T-helper 2 cell (primary cell): ENCODE data around the gene FKBP4.
"Not testable (repeated sequence)": the region's sequence is repeated elsewhere in the genome, so short reads cannot be mapped to it uniquely, and the experiment has no call there.

ENCODE experiments used
- DNase-seq, 5 experiments: peaks; one replicate each; pipeline versions ENCODE4 v3.0.0 to v3.0.0-alpha.2; 2012 to 2022
- total RNA-seq, 2 donors: gene quantifications; one replicate each; lab custom pipeline; 2026; lab: John Stamatoyannopoulos, UW

Gene FKBP4, protein sequence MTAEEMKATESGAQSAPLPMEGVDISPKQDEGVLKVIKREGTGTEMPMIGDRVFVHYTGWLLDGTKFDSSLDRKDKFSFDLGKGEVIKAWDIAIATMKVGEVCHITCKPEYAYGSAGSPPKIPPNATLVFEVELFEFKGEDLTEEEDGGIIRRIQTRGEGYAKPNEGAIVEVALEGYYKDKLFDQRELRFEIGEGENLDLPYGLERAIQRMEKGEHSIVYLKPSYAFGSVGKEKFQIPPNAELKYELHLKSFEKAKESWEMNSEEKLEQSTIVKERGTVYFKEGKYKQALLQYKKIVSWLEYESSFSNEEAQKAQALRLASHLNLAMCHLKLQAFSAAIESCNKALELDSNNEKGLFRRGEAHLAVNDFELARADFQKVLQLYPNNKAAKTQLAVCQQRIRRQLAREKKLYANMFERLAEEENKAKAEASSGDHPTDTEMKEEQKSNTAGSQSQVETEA
- 51.0 to 70.1 reads per million in 2 donors for total RNA-seq

DNA sequence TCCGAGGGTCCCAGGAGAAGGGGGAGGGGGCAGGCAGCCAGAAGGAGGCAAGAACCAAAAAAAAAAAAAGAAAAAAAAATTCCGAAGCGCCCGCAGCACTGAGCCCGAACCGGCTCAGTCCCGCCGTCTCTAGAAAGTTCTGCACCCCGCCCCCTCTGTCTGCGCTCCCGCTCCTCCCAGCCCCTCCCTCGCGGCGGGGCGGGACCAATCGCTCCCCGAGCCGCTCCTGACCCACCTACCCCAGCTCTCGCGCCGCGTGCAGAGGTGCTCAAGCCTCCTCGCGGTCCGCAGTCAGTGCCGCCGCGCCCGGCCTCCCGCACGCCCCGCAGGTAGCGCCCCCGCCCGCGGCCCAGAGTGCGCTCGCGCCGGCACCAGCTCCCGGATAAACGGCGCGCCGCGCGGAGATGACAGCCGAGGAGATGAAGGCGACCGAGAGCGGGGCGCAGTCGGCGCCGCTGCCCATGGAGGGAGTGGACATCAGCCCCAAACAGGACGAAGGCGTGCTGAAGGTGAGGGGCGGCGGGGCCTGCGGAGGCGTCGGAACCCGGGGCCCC, at the start of gene FKBP4:
Gene FKBP4, plus strand, starts transcription at position 235 of the 554 bp plus-strand sequence. Its CDS starts 170 bp downstream, at position 405.
- peak; percentile 79 to 90 (median 83) for DNase-seq

DNA sequence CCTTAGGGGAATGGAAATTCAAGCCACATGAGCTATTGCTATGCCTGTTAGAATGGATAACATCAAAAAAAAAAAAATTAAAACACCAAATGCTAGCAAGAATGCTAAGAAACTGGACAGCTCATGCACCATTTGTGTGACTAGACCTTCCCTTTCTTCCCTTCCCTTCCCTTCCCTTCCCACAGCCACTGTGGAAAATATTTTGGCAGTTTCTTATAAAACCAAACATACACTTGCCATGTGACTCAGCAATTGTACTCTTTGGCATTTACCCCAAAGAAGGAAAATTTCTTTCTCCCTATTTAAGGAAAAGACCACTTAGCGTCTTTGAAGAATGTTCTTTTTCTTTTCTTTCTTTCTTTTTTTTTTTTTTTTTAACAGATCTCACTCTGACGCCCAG, 49.1 kb upstream of the FKBP4 start:
- DNase-seq: no peak

DNA sequence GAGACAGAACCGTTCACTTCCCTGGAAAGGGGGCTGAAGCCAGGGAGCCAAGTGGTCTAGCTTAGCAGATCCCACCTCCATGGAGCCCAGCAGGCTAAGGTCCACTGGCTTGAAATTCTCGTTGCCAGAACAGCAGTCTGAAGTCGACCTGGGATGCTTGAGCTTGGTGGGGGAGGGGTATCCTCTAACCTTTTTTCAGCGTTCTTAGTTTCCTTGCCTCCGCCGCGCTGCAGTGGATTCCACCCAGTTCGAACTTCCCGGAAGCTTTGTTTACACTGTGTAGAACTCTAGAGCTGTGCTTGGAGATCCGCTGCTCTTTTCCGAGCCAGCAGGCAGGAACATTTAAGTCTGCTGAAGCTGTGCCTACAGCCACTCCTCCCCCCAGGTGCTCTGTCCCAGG, 45.2 kb upstream of the FKBP4 start:
- no peak for DNase-seq

DNA sequence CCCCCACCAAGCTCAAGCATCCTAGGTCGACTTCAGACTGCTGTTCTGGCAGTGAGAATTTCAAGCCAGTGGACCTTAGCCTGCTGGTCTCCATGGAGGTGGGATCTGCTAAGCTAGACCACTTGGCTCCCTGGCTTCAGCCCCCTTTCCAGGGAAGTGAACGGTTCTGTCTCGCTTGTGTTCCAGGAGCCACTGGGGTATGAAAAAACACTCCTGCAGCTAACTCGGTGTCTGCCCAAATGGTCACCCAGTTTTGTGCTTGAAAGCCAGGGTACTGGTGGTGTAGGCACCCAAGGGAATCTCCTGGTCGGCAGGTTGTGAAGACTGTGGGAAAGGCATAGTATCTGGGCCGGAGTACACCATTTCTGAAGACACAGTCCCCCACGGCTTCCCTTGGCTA, 44.6 kb upstream of the FKBP4 start:
- DNase-seq: no peak

DNA sequence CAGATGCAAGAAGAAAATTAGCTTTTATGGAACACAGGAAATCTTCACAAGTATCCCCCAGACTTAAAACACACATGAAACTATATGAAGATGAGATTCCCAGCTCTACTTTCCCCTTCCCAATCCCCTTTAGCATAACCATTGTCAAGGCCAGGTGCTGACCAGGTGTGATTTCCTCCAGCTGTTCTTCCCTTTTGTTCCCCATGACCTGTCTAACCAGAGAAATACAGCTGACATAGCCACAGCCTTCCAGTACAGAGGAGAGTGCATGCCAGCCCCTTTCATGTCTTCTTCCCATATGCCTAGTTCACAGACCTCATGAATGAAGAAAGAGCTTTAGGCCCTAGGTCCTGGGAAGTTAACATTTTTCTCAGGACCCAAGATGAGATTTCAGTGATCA, 43.5 kb upstream of the FKBP4 start:
- DNase-seq: no peak

DNA sequence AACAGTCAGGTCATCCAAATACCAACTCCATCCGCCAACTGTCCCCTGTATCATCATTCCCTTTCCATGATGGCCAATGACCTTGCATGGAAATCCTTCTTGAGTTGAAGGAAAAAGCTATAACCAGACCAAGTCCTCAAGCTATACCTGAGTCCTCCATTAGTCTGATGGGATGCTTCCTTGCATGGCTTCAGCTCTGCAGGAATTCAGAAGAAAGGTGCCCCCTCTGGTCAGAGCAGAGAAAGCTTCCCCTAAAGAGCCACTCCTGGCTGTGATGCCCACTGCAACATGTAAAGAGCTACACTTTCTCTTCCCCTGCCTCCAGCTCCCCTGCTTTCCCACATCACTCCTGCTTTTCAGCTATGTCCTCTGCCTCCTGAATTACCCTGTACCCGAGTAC, 43.1 kb upstream of the FKBP4 start:
- DNase-seq: no peak

DNA sequence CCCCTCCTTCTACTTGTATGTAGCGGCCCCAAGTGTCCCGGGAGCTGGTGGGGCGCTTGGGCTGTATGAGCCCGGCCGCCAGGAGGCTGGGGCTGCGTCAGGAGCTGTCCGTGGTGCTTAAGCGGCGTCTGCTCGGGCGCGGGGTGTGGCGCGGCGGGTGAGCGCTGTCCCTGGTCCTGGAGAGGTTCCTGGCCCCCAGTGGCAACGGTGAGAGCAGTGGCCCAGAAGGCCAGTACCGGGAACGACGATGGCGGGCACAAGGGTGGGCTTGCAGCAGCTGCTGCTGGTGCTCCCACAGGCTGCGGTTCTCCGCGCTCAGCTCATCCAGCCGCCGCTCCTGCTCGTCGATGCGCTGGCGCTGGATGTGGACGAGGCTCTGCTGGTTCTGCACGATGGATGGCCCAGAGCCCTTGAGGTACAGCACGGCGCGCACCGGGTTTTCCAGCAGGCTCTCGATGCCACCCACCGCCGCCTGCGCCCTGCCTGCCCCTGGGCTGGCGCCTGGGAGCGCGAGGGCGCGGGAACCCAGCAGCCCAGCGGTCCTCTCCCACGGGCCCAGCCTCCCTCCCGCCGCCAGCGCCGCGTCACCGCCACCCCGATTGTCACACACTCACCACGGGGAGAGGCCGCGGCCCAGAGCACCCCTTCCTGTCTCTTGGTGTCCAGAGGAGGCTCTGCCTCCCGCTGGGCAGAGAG, 41.9 kb upstream of the FKBP4 start:
- peak; percentile 49 to 71 (median 58) for DNase-seq

DNA sequence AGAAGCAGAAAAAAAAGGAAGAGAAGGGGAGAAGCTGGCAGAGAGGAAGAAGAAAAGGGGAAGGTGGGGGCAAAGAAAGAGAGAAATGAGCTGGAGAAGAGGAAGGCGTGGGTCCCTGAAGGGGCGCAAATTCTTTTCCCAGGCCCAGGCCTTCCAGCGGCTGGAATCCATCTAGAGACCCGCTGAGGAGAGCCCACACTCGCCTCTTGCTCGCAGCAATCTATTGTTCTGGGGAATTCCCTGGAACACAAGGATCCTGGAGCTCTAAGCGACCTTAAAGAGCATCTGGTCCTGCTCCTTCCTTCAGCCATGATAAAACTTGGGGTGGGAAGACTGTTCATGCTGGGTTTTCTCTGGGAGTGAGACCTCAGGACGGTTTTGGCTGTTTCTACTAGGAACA, 41.2 kb upstream of the FKBP4 start:
- no peak for DNase-seq

DNA sequence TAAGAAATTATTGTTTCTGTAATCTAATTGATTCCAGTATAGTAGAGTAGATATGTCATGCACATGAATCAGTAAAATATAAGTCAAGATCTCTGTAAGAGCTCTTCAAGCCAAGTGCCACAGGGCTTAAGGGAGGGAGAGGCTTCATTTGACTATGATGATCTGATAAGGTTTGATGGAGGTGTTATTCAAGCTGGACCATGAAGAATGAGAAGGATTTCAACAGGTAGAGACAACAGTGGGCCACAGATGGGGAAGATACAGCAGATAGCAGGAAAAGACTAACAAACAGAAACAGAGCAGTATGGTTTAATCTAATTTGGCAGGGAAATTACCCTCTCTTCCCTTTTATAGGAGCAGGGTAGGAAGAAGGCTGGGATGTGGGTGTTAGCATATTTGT, 40.6 kb upstream of the FKBP4 start:
- DNase-seq: no peak

DNA sequence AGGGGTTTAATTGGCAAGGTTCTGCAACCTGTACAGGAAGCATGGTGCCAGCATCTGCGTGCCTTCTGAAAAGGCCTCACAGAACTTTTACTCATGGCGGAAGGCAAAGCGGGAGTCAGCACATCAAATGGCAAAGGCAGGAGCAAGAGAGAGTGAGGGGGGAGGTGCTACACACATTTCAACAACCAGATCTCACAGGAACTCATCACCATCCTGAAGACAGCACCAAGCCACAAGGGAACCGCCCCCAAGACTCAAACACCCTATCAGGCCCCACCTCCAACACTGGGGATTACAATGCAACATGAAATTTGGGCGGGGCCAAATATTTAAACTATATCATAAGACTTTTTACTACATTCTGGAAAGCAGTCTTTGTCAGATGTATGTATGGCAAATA, 38.0 kb upstream of the FKBP4 start:
- no peak for DNase-seq

DNA sequence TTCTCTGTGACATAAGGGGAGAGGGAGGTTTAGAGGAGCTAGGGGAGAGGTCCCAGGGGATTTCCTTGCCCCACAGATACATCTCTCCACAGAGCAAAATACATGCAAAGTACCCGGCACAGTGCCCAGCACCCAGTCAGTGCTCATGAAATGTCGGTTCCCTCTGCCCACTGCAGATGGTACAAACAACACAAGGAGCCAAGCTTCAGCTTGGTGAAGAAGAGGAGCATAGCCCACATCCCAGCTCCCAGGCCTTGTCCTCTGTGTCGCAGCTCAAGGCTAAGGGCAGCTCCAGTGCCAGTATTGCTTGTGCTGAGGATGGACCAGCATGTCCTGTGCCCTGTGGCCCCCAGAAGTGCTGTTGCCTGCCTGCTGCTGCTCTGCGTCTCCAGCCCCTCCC, 35.0 kb upstream of the FKBP4 start:
- DNase-seq: no peak

DNA sequence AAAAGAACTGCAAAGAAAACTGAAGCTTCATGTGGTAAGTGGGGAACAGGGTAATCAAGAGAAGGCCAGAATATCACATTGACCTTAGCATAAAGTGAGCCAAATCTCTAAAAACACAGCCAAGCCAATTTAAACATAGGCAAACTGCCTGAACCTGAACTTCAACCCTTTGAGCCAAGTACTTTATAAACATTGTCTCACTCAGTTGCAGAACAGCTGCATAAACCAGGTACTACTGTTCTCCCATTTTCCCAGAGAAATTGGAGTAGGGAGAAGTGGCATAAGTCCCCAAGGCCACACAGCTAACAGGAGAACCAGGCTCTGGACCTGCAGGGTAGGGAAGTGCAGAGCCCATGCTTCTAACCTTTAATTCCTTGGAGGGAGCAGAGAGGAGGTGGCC, 30.4 kb upstream of the FKBP4 start:
- no peak for DNase-seq

DNA sequence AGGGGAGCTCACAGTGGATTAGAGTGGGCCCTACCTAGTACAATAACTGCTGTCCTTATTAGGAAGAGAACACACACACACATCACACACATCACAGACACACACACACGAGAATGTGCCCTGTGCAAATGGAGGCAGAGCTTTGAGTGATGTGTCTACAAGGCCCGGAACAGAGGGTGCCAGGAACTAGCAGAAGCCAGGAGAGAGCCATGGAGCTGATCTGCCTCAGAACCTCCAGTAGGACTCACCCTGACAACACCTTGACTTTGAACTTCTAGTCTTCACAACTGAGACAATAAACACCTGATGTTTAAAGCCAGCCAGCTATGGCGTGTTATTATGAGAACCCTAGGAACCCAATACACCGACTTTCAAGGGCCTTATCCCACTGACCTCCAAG, 29.7 kb upstream of the FKBP4 start:
- no peak for DNase-seq

DNA sequence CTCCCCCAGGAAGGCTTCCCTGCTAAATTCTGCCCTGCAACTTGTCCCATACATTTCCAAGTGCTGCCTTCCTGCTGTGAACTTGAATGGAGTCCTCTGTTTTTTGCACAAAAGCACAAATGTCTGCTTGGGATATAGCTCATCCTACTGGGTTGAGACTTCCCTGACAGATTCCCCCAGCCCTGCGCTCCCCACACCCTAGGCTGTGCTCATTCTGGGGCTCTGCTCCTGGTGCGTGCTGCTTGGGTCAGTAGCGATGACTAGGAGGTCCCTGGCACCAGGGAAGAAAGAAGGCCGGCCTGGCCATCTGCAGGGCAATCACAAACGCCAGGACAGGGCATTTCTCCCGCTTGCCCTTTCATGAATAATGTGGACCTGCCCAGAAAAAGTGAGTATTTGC, 29.2 kb upstream of the FKBP4 start:
- no peak for DNase-seq

DNA sequence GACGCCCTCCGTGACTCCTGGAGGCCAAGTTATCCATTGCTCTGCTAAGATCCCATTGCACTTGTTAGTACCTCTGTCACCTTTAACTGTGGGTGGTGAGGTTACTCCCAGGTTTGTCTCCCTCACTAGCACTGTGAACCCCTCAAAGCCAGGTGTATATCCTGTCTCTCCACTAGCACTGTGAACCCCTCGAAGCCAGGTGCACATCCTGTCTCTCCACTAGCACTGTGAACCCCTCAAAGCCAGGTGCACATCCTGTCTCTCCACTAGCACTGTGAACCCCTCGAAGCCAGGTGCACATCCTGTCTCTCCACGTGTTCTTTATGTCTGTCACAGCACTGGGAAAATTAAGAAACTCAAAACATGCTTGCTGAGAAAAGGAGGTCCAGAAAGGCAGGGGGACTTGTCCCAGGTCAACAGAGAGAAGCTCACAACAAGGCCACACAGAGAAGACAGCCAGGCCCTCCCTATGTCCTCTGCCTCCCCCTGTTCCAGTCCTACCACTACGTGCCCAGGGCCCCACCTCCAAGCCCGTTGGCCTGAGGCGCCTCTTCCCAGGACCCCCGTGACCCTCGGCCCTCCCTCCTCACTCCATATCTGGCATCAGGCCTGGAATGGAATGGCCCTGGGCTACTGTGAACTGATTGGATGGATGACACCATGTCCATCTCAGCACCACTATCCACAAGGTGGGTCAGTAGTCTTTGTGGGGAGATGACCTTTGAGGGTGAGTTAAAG, 26.4 kb upstream of the FKBP4 start:
- DNase-seq: no peak

DNA sequence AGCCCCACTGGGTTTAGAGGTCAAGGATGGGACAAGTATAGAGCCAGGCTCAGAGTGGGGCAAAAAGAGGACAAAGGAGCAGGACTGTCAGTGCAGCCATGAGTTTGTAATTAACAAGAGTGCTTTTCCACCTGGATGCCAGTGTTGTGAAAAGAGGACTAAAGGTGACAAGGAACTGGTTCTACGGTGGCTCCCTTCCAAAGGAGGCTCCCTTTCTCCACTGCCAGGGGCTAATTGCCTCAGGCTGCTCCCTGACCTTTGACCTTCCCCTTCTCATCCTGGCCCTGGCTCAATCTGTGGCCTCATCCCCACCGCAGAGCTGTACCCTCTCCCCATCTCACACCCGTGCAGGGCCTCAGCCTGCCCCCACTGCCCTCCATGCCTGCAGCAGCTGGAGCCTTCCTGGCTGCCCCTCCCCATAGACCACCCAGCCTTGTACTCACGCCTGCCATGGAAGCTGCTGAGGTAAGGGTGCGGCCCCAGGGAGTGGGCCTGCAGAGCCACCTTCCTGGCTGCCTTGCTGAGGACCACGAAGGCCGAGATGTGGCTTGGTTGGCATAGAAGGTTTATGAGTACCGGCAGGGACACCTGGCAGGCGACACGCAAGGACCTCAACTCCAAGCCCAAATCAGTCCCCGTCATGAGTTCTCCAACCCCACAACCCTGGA, 24.8 kb upstream of the FKBP4 start:
- DNase-seq: no peak

DNA sequence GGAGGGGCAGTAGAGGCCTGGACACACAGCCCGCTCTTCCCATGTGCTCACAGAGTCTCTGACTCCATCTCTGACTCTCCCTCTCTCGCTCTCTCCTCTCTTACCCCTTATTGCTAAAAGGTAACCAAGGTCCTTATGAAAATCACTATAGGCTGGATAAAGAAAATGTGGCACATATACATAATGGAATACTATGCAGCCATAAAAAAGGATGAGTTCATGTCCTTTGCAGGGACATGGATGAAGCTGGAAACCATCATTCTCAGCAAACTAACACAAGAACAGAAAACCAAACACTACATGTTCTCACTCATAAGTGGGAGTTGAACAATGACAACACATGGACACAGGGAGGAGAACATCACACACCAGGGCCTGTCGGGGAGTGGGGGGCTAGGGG, 24.2 kb upstream of the FKBP4 start:
- not testable (repeated sequence) for DNase-seq

DNA sequence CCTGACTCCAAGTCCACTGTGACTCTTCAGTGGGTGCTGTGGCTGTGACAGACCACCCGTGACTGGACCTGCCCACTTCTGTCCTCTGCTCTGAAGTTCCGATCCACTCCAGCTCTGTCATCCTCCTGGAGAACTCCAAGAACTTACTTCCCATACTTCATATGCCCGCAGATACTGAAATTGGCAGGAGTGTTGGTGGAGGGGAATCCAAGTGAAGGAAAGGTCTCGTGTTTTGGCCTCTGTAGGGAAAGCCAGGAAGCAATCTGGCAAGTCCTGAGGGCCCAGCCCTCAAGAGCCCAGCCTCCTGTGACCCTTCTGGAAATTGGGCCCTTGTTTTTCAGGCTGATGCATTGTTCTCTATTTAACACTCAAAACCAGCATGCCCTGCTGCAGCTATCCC, 22.4 kb upstream of the FKBP4 start:
- no peak for DNase-seq

DNA sequence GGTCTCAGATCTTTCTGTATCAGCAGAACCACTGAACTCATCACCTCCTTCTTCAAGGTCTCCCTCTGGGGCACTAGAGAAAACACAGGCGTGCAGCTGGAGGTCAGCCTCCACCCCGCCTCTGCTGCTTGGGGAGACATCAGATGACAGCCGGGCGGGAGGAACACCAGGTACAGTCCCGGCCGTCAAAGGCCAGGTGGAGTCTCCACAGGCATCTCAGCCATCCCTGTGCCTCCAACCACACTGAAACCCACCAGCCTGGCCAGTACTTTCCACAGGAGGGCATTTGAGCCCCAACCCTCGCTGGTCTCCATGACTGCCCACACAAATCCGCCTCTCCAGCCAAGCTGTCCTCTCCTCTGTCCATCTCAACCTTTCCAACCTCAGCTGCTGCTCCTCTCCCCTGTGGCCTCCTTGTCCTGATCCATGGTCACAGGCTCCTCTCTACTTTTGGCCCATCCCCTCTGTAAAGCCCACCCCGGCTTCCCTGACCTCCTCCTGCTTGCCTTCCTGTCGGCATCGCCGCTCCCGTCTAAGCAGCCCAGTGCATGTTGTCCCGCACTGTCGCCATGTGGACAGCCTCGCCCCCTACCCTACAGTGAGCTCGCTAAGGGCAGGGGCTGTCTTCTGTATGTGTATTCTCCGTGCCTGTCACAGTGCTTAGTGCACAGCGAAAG, 21.4 kb upstream of the FKBP4 start:
- no peak for DNase-seq

DNA sequence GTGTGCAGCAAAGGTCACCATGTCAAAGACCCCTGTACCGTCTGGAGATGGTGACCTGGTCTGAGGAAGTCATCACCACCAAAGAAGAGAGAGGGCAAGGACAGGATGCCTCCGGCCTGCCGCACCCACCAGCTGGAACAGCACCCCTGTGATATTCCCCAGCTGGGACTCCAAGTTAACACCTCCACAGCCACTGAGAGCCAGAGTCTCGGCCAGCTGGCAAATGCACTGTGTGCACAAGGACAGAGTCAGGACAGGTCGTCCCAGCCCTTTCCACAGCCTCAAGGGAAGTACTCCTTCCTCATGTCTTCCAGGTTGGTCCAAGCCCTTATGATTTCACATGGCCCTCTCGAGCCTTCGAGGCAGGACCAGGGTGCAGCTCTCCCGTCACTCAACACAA, 19.3 kb upstream of the FKBP4 start:
- DNase-seq: no peak

DNA sequence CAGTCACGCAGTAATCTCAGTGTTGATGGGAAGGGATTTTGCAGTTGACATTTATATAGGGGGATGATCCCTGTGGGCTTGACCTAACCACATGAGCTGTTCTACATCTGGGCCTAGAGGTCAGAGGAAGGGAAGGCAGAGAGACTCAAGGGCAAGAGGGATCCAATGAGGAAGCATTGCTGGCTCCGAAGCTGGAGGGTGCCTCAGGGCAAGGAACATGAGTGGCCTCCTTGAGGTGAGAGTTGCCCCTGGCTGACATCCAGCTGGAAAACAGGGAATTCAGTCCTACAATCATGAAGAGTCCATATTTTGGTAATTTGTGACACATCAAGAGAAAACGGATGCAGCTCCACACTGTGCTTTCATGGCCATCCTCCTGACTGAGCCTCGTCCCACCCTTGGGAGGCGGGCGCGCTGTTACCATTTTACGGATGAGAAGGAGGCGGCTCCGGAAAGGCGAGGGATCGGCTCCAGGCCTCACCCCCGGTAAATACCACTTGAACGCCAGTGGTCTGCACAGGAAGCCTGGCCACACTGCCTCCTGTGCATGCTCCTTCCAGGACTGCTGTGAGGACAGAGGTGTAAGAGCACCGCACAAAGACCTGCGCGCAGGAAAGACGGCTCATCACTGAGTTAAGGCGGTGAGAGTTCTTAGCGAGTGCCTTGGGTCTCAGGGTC, 18.5 kb upstream of the FKBP4 start:
- no peak for DNase-seq
